ENCODE data around the gene TPST1. TPM values are rescaled to one million over a fixed set of nuclear protein-coding genes. Genes with fewer than 3 reads are reported as not detected.
"Not testable (repeated sequence)": the region's sequence is repeated elsewhere in the genome, so short reads cannot be mapped to it uniquely, and the experiment has no call there.

Gene TPST1
- total and polyA plus RNA-seq, 2 of the 8 experiments (the other 6 are each of a cell fraction or from before 2014, with no cell fraction given), result 8.2 to 18.4 TPM

- not testable (repeated sequence) for H2BK15ac ChIP-seq (ENCODE audit: low read length)
- CTCF ChIA-PET (ENCODE audit: partially characterized antibody), result interaction anchor here (0.9 to 1.8 kb wide), 3 partner anchors 9 to 17 kb away, joined by 3 to 4 read pairs (median 3); no protein-coding TSS in a partner anchor
These were observed 190.9 kb downstream of the TPST1 start for GRCh38 chr7:66396052-66396451.

GRCh38 chr7:66398841-66399240 lies 193.7 kb downstream of the TPST1 start:
- DNase-seq (ENCODE audit: low read depth in 1 of 2, low spot score in 2 of 2); H3K14ac ChIP-seq (ENCODE audit: insufficient read length); H3K79me2 ChIP-seq (ENCODE audit: control insufficient read depth in 1 of 2, insufficient read depth in 2 of 2, low read length in 2 of 2); H3K4ac ChIP-seq (replicated peaks; ENCODE audit: insufficient read length, low read depth, low read length); H4K5ac ChIP-seq (ENCODE audit: insufficient read length, low read depth, low read length); H3K23me2 ChIP-seq (ENCODE audit: low read depth, low read length); H4K91ac ChIP-seq (replicated peaks; ENCODE audit: insufficient read length, low read length); H4K8ac ChIP-seq (ENCODE audit: extremely low read depth, insufficient read depth, low read length); H3K4me3 ChIP-seq (ENCODE audit: extremely low read depth in 1 of 4, insufficient read depth in 2 of 4, low read depth in 3 of 4, low read length in 4 of 4); H3K4me2 ChIP-seq (ENCODE audit: insufficient read depth in 1 of 2, low read depth in 2 of 2, low read length in 2 of 2); H2BK12ac ChIP-seq (ENCODE audit: low read depth, low read length); H2AK5ac ChIP-seq (ENCODE audit: low read depth, low read length); H3K4me1 ChIP-seq (replicated peaks in 1 of 4; ENCODE audit: control insufficient read depth in 3 of 4, insufficient read depth in 4 of 4, low read length in 3 of 4); H2BK5ac ChIP-seq (ENCODE audit: low read depth, low read length); H3K27ac ChIP-seq (ENCODE audit: low read depth, low read length); H3K56ac ChIP-seq (replicated peaks; ENCODE audit: insufficient read length, low read depth, low read length); H3K9ac ChIP-seq (replicated peaks in 1 of 4; ENCODE audit: extremely low read depth in 1 of 4, low read depth in 3 of 4, low read length in 3 of 4); H2BK120ac ChIP-seq (replicated peaks; ENCODE audit: low read depth, low read length); H3K18ac ChIP-seq (ENCODE audit: extremely low read depth, low read length); H3K9me3 ChIP-seq (ENCODE audit: insufficient read depth in 2 of 2, low read depth in 1 of 2, low read length in 1 of 2); H3K27me3 ChIP-seq (replicated peaks in 1 of 4; ENCODE audit: control insufficient read depth in 3 of 4, extremely low read depth in 1 of 4, insufficient read depth in 3 of 4, low read length in 3 of 4); H3K36me3 ChIP-seq (ENCODE audit: control insufficient read depth in 2 of 4, insufficient read depth in 4 of 4, low read length in 3 of 4); H3K79me1 ChIP-seq (ENCODE audit: low read depth, low read length); H2BK15ac ChIP-seq (ENCODE audit: low read length); H3K23ac ChIP-seq (ENCODE audit: insufficient read length); H2AFZ ChIP-seq (ENCODE audit: low read length); FAIRE-seq; H4K20me1 ChIP-seq (replicated peaks in 1 of 2; ENCODE audit: control insufficient read depth in 1 of 2, insufficient read depth in 2 of 2, low read length in 2 of 2); H2BK20ac ChIP-seq (ENCODE audit: low read length): not testable (repeated sequence)
- CTCF ChIA-PET (ENCODE audit: partially characterized antibody), result interaction anchor here (0.6 to 1.5 kb wide), 2 partner anchors 15 to 42 kb away, joined by 4 to 6 read pairs; no protein-coding TSS in a partner anchor
- 96% methylated on average over 5 of the region's 5 CpGs; no CpG with 5 or more reads in 1 of the 2 experiments for WGBS, 2 experiments (ENCODE audit: extremely low coverage in 1 of 2, insufficient coverage in 1 of 2, insufficient read length in 1 of 2, insufficient replicate concordance in 2 of 2, low coverage in 1 of 2, low lambda C conversion rate in 2 of 2, missing lambda C conversion rate in 1 of 2)
- POLR2A ChIA-PET (ENCODE audit: partially characterized antibody), result interaction anchor here (0.6 kb wide), 1 partner anchor 16 kb away, joined by 4 read pairs; no protein-coding TSS in a partner anchor

More at GRCh38 chr7:66396052-66396451, 190.9 kb downstream of the TPST1 start:
- H3K18ac ChIP-seq (ENCODE audit: extremely low read depth, low read length); H4K91ac ChIP-seq (replicated peaks; ENCODE audit: insufficient read length, low read length); H3K27me3 ChIP-seq (replicated peaks in 1 of 4; ENCODE audit: control insufficient read depth in 3 of 4, extremely low read depth in 1 of 4, insufficient read depth in 3 of 4, low read length in 3 of 4); H4K5ac ChIP-seq (ENCODE audit: insufficient read length, low read depth, low read length); H3K4ac ChIP-seq (replicated peaks; ENCODE audit: insufficient read length, low read depth, low read length); FAIRE-seq; H3K4me1 ChIP-seq (replicated peaks in 1 of 4; ENCODE audit: control insufficient read depth in 3 of 4, insufficient read depth in 4 of 4, low read length in 3 of 4); H3K36me3 ChIP-seq (ENCODE audit: control insufficient read depth in 2 of 4, insufficient read depth in 4 of 4, low read length in 3 of 4); H3K56ac ChIP-seq (replicated peaks; ENCODE audit: insufficient read length, low read depth, low read length); H3K23ac ChIP-seq (ENCODE audit: insufficient read length); H2BK20ac ChIP-seq (ENCODE audit: low read length); DNase-seq (ENCODE audit: low read depth in 1 of 2, low spot score in 2 of 2); H3K4me2 ChIP-seq (ENCODE audit: insufficient read depth in 1 of 2, low read depth in 2 of 2, low read length in 2 of 2); H3K9ac ChIP-seq (replicated peaks in 1 of 4; ENCODE audit: extremely low read depth in 1 of 4, low read depth in 3 of 4, low read length in 3 of 4); H2BK5ac ChIP-seq (ENCODE audit: low read depth, low read length); POLR2A ChIA-PET (ENCODE audit: partially characterized antibody); H3K14ac ChIP-seq (ENCODE audit: insufficient read length); H2AFZ ChIP-seq (ENCODE audit: low read length); H3K23me2 ChIP-seq (ENCODE audit: low read depth, low read length); H4K8ac ChIP-seq (ENCODE audit: extremely low read depth, insufficient read depth, low read length); H3K79me1 ChIP-seq (ENCODE audit: low read depth, low read length); H3K4me3 ChIP-seq (ENCODE audit: extremely low read depth in 1 of 4, insufficient read depth in 2 of 4, low read depth in 3 of 4, low read length in 4 of 4); H4K20me1 ChIP-seq (replicated peaks in 1 of 2; ENCODE audit: control insufficient read depth in 1 of 2, insufficient read depth in 2 of 2, low read length in 2 of 2); H2BK12ac ChIP-seq (ENCODE audit: low read depth, low read length); H3K79me2 ChIP-seq (ENCODE audit: control insufficient read depth in 1 of 2, insufficient read depth in 2 of 2, low read length in 2 of 2); H2BK120ac ChIP-seq (replicated peaks; ENCODE audit: low read depth, low read length); H3K27ac ChIP-seq (ENCODE audit: low read depth, low read length); H2AK5ac ChIP-seq (ENCODE audit: low read depth, low read length); H3K9me3 ChIP-seq (ENCODE audit: insufficient read depth in 2 of 2, low read depth in 1 of 2, low read length in 1 of 2): not testable (repeated sequence)
- 93% methylated on average over 3 of the region's 3 CpGs; no CpG with 5 or more reads in 1 of the 2 experiments for WGBS, 2 experiments (ENCODE audit: extremely low coverage in 1 of 2, insufficient coverage in 1 of 2, insufficient read length in 1 of 2, insufficient replicate concordance in 2 of 2, low coverage in 1 of 2, low lambda C conversion rate in 2 of 2, missing lambda C conversion rate in 1 of 2)

All from H1 (cell line).